HEK293 (cell line): ENCODE data around the gene RNF121.

Experiments
- CTCF ChIA-PET: fragments of 350-600 bp; formaldehyde crosslinking; extraction: SDS; loops from one replicate; lab custom pipeline; 2021; ENCODE audit warnings: antibody characterized with exemption; lab: Yijun Ruan, JAX
- POLR2A ChIA-PET: fragments of 300-600 bp; formaldehyde crosslinking; extraction: SDS; loops from one replicate; lab custom pipeline; 2020; ENCODE audit warnings: antibody characterized with exemption, inconsistent platforms; lab: Yijun Ruan, JAX
- H3K27ac ChIP-seq: fragments of 200-500 bp; sonication (Bioruptor generic); 2 replicates; pipeline ENCODE4 v1.5.1; 2014; ENCODE audit warnings: low read depth, low read length, control low read depth, inconsistent platforms; ENCODE audit errors: extremely low read depth
- H3K36me3 ChIP-seq, 2 experiments: fragments of 200-500 bp in 1 of 2; sonication (Bioruptor generic) in 1 of 2; 1 replicate in 1 of 2; 2 replicates in 1 of 2; pipeline ENCODE4 v1.5.1; 2014 to 2017; ENCODE audit warnings: inconsistent platforms in 2 of 2, low read length in 2 of 2; ENCODE audit not compliant: control insufficient read depth in 2 of 2, insufficient read depth in 1 of 2
- H3K4me1 ChIP-seq: fragments of 200-500 bp; sonication (Bioruptor generic); 2 replicates; pipeline ENCODE4 v1.5.1; 2014; ENCODE audit warnings: mild to moderate bottlenecking, low read length, inconsistent platforms; ENCODE audit not compliant: control insufficient read depth, insufficient read depth
- H3K4me3 ChIP-seq: 2 replicates; pipeline ENCODE4 v1.5.1; 2011; ENCODE audit warnings: low read depth, mild to moderate bottlenecking, control low read depth, low read length, moderate library complexity
- H3K9me3 ChIP-seq: fragments of 200-500 bp; sonication (Bioruptor generic); 2 replicates; pipeline ENCODE4 v1.5.1; 2014; ENCODE audit warnings: low read depth, low read length, inconsistent platforms; ENCODE audit not compliant: control insufficient read depth, insufficient read depth
- KLF8 ChIP-seq: fragments of 450-650 bp; formaldehyde crosslinking; IDR thresholded peaks from 2 replicates; pipeline ENCODE4 v1.5.1; 2016; ENCODE audit warnings: missing biosample characterization, missing genetic modification characterization
- PRDM1 ChIP-seq: fragments of 450-650 bp; formaldehyde crosslinking; IDR thresholded peaks from 2 replicates; pipeline ENCODE4; 2016; ENCODE audit warnings: missing biosample characterization, missing genetic modification characterization
- TRIM28 ChIP-seq: IDR thresholded peaks from 2 replicates; pipeline ENCODE4 v1.6.1; 2011; ENCODE audit warnings: low read length, control low read depth, borderline replicate concordance
- ZFHX2 ChIP-seq: fragments of 450-650 bp; formaldehyde crosslinking; conservative IDR thresholded peaks from 2 replicates; pipeline ENCODE4 v1.5.1; 2016; ENCODE audit warnings: missing biosample characterization, missing genetic modification characterization
- ZFP69B ChIP-seq: fragments of 450-650 bp; formaldehyde crosslinking; IDR thresholded peaks from 2 replicates; pipeline ENCODE4 v1.5.1; 2016; ENCODE audit warnings: missing biosample characterization, missing genetic modification characterization
- ZNF132 ChIP-seq: fragments of 450-650 bp; formaldehyde crosslinking; IDR thresholded peaks from 2 replicates; pipeline ENCODE4 v1.5.1; 2017; ENCODE audit warnings: missing biosample characterization, missing genetic modification characterization, borderline replicate concordance
- ZNF155 ChIP-seq: fragments of 450-650 bp; formaldehyde crosslinking; IDR thresholded peaks from 2 replicates; pipeline ENCODE4 v1.5.1; 2016; ENCODE audit warnings: missing biosample characterization, missing genetic modification characterization
- ZNF221 ChIP-seq: fragments of 450-650 bp; formaldehyde crosslinking; IDR thresholded peaks from 2 replicates; pipeline ENCODE4 v1.5.1; 2017; ENCODE audit warnings: missing biosample characterization, missing genetic modification characterization, borderline replicate concordance
- ZNF24 ChIP-seq: fragments of 450-650 bp; formaldehyde crosslinking; IDR thresholded peaks from 2 replicates; pipeline ENCODE4 v1.5.1; 2016; ENCODE audit warnings: missing biosample characterization, missing genetic modification characterization
- ZNF292 ChIP-seq: fragments of 450-650 bp; formaldehyde crosslinking; IDR thresholded peaks from 2 replicates; pipeline ENCODE4 v1.5.1; 2016; ENCODE audit warnings: low read depth, missing biosample characterization, missing genetic modification characterization, borderline replicate concordance
- ZNF341 ChIP-seq: fragments of 450-650 bp; formaldehyde crosslinking; IDR thresholded peaks from 2 replicates; pipeline ENCODE4; 2016; ENCODE audit warnings: low read depth, missing biosample characterization, missing genetic modification characterization
- ZNF350 ChIP-seq: fragments of 450-650 bp; formaldehyde crosslinking; IDR thresholded peaks from 2 replicates; pipeline ENCODE4 v1.5.0; 2017; ENCODE audit warnings: missing biosample characterization, mild to moderate bottlenecking, missing genetic modification characterization
- ZNF416 ChIP-seq: fragments of 450-650 bp; formaldehyde crosslinking; IDR thresholded peaks from 2 replicates; pipeline ENCODE4 v1.5.1; 2016; ENCODE audit warnings: missing biosample characterization, missing genetic modification characterization
- ZNF529 ChIP-seq: fragments of 450-650 bp; formaldehyde crosslinking; IDR thresholded peaks from 2 replicates; pipeline ENCODE4 v1.5.1; 2017; ENCODE audit warnings: missing genetic modification characterization, missing biosample characterization; ENCODE audit not compliant: insufficient replicate concordance
- ZNF558 ChIP-seq: fragments of 450-650 bp; formaldehyde crosslinking; IDR thresholded peaks from 2 replicates; pipeline ENCODE4 v1.5.1; 2016; ENCODE audit warnings: missing biosample characterization, missing genetic modification characterization
- ZNF626 ChIP-seq: fragments of 450-650 bp; sonication (Bioruptor Pico); formaldehyde crosslinking; IDR thresholded peaks from 2 replicates; pipeline ENCODE4 v1.5.1; 2018; ENCODE audit warnings: missing biosample characterization, missing genetic modification characterization, inconsistent platforms
- ZNF664 ChIP-seq: fragments of 450-650 bp; formaldehyde crosslinking; IDR thresholded peaks from 2 replicates; pipeline ENCODE4 v1.5.1; 2016; ENCODE audit warnings: missing biosample characterization, missing genetic modification characterization
- ZNF785 ChIP-seq: fragments of 450-650 bp; formaldehyde crosslinking; IDR thresholded peaks from 2 replicates; pipeline ENCODE4 v1.5.1; 2016; ENCODE audit warnings: missing biosample characterization, missing genetic modification characterization
- TF ChIP-seq, protein P1 (sequence below): fragments of 450-650 bp; formaldehyde crosslinking; IDR thresholded peaks from 2 replicates; pipeline ENCODE4 v1.5.1; 2016; ENCODE audit warnings: missing biosample characterization, missing genetic modification characterization
- TF ChIP-seq, protein P2 (sequence below): sonication (generic); formaldehyde crosslinking; IDR thresholded peaks from 2 replicates; pipeline ENCODE4 v1.8.1; 2022; ENCODE audit warnings: mild to moderate bottlenecking, moderate library complexity, missing genetic modification reagents
- TF ChIP-seq, protein P3 (sequence below): fragments of 450-650 bp; formaldehyde crosslinking; IDR thresholded peaks from 2 replicates; pipeline ENCODE4 v1.5.1; 2016; ENCODE audit warnings: missing biosample characterization, missing genetic modification characterization
- TF ChIP-seq, protein P4 (sequence below): fragments of 450-650 bp; formaldehyde crosslinking; IDR thresholded peaks from 2 replicates; pipeline ENCODE4 v1.5.1; 2016; ENCODE audit warnings: missing biosample characterization, missing genetic modification characterization

RNF121 gene

DNA sequence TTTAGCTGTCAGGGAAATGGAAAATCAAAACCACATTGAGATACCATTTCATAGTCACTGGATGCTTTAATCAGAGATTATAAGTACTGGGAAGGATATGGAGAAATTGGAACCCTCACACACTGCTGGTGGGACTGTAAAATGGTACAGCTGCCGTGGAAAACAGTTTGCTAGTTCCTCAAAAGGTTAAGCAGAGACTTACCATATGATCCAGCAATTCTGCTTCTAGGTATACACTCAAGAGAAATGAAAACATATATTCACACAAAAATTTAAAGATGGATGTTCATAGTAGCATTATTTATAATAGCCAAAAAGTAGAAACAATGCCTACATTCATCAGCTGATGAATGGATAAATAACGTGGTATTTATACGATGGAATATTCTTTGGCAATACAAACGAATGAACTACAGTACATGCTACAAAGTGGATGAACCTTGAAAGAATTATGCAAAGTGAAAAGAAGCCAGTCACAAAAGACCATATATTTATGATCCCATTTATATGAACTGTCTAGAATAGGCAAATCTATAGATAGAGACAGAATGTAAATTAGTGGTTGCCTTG, 23.0 kb downstream of the RNF121 start (continued):
- TF ChIP-seq ZFP69B (tag by site-specific recombination) (no peak), ZNF132 (no peak)
- TF ChIP-seq, protein P1, sequence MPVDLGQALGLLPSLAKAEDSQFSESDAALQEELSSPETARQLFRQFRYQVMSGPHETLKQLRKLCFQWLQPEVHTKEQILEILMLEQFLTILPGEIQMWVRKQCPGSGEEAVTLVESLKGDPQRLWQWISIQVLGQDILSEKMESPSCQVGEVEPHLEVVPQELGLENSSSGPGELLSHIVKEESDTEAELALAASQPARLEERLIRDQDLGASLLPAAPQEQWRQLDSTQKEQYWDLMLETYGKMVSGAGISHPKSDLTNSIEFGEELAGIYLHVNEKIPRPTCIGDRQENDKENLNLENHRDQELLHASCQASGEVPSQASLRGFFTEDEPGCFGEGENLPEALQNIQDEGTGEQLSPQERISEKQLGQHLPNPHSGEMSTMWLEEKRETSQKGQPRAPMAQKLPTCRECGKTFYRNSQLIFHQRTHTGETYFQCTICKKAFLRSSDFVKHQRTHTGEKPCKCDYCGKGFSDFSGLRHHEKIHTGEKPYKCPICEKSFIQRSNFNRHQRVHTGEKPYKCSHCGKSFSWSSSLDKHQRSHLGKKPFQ (tag by site-specific recombination) = no peak

DNA sequence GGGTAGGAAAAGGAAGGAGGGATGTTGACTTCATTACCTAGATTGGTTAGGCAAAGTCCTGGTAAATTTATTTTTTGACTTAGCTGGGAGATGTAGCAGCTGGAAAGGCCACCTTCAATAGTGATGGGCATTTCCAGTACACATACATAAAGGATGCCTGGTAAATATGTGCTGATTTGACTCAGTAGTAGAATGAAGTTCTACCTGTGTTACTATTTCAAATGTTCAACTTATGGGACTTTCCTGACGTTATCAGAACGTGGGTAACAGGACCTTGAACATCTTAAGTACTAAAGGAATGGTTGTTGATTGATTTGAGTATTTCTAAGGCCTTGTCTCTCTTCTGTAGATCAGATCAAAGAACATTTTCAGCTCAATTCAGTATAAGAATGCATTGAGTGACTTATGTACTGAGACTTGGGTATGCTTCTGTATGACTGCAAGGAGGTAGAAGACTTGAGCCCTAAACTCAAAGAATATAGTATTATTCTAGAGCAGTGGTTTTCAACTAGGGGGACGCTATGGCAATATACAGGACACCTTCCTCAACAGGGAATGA, 27.1 kb downstream of the RNF121 start:
- CTCF ChIA-PET = interaction anchor here (0.7 to 2.1 kb wide), 5 partner anchors 21 to 1959 kb away, joined by 3 to 12 read pairs (median 3); no protein-coding TSS in a partner anchor
- Histone ChIP-seq H3K4me1 (no peaks in the 10 kb centered on the region), H3K27ac (no peak overlapping the region), H3K9me3 (no peaks in the 10 kb centered on the region), H3K36me3 (peaks cover 0 to 10% of the 10 kb centered on the region in 2 experiments; a peak in 2 of 3 replicates)
- TF ChIP-seq ZNF24 (tag by site-specific recombination) (no peak), ZNF416 (tag by site-specific recombination) (no peak), ZNF558 (tag by site-specific recombination) (no peak), ZNF529 (tag by site-specific recombination) (no peak)
- TF ChIP-seq, all 188 proteins: peak for 0
- no peak overlapping the region for H3K4me3 ChIP-seq
- POLR2A ChIA-PET = no interaction called here

DNA sequence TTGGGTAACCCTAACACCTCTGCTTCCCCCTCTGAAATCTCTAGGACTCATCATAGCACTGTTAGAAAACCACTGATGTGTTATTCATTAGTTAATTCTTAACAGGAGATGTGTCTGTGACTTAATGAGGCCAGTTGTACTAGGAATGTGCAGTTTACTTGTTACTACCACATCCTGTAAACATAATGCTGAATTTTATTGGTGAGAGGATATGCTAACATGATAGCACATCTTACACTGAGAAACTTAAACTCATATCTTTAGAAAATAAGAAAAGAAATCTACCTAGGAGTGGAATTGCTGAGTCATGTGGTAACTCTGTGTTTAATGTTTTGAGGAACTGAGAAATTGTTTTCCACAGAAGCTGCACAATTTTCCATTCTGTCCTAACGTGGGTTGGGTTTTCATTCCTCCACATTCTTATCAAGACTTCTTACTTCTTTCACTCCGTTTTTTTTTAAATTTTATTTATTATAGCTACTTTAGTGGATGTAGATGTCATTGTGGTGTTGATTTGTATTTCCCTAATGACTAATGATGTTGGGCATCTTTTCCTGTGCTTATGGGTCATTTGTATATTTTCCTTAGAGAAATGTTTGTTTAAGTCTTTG, 33.7 kb downstream of the RNF121 start:
- H3K36me3 ChIP-seq = peaks cover 7 to 24% of the 10 kb centered on the region in 2 experiments; a peak in 2 of 3 replicates
- no peak overlapping the region for H3K4me3 ChIP-seq
- no peaks in the 10 kb centered on the region for H3K4me1 ChIP-seq
- ChIA-PET POLR2A (no interaction called here), CTCF (interaction anchor here (5.4 kb wide), 1 partner anchor 15 kb away, joined by 39 read pairs; no protein-coding TSS in a partner anchor)
- TF ChIP-seq ZNF664 (tag by site-specific recombination) = no peak
- no peaks in the 10 kb centered on the region for H3K9me3 ChIP-seq
- no peak overlapping the region for H3K27ac ChIP-seq

DNA sequence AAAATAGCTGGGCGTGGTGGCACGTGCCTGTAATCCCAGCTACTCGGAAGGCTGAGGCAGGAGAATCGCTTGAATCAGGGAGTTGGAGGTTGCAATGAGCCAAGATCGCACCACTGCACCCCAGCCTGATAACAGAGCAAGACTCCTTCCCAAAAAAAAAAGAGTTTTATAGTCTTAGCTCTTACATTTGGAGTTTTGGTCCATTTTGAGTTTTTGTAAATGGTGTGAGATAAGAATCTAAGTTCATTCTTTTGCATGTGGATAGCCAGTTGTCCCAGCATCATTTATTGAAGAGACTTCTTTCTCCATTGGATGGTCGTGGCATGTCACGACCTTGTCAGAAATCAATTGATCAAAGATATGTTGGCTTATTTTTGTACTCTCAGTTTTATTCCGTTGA, 34.6 kb downstream of the RNF121 start:
- ChIA-PET CTCF (interaction anchor here (5.4 kb wide), 1 partner anchor 14 kb away, joined by 39 read pairs; no protein-coding TSS in a partner anchor), POLR2A (no interaction called here)
- H3K9me3 ChIP-seq = no peaks in the 10 kb centered on the region
- no peak overlapping the region for H3K27ac ChIP-seq
- H3K36me3 ChIP-seq = peaks cover 7 to 29% of the 10 kb centered on the region in 2 experiments; a peak in 2 of 3 replicates
- H3K4me3 ChIP-seq = no peak overlapping the region
- no peaks in the 10 kb centered on the region for H3K4me1 ChIP-seq
- TF ChIP-seq KLF8 (tag by site-specific recombination) (no peak), ZFHX2 (tag by site-specific recombination) (no peak), ZNF221 (tag by site-specific recombination) (no peak), ZNF626 (tag by site-specific recombination) (no peak), ZNF155 (no peak), PRDM1 (tag by site-specific recombination) (no peak), TRIM28 (no peak), ZNF341 (tag by site-specific recombination) (no peak), ZNF24 (tag by site-specific recombination) (no peak), ZNF350 (tag by site-specific recombination) (no peak), ZNF292 (tag by site-specific recombination) (no peak), ZNF785 (tag by site-specific recombination) (no peak)
- TF ChIP-seq, protein P2, sequence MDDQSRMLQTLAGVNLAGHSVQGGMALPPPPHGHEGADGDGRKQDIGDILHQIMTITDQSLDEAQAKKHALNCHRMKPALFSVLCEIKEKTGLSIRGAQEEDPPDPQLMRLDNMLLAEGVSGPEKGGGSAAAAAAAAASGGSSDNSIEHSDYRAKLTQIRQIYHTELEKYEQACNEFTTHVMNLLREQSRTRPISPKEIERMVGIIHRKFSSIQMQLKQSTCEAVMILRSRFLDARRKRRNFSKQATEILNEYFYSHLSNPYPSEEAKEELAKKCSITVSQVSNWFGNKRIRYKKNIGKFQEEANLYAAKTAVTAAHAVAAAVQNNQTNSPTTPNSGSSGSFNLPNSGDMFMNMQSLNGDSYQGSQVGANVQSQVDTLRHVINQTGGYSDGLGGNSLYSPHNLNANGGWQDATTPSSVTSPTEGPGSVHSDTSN (CRISPR knock-in tag) = no peak
- TF ChIP-seq, protein P3, sequence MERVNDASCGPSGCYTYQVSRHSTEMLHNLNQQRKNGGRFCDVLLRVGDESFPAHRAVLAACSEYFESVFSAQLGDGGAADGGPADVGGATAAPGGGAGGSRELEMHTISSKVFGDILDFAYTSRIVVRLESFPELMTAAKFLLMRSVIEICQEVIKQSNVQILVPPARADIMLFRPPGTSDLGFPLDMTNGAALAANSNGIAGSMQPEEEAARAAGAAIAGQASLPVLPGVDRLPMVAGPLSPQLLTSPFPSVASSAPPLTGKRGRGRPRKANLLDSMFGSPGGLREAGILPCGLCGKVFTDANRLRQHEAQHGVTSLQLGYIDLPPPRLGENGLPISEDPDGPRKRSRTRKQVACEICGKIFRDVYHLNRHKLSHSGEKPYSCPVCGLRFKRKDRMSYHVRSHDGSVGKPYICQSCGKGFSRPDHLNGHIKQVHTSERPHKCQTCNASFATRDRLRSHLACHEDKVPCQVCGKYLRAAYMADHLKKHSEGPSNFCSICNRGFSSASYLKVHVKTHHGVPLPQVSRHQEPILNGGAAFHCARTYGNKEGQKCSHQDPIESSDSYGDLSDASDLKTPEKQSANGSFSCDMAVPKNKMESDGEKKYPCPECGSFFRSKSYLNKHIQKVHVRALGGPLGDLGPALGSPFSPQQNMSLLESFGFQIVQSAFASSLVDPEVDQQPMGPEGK (tag by site-specific recombination) = no peak
- TF ChIP-seq, protein P4, sequence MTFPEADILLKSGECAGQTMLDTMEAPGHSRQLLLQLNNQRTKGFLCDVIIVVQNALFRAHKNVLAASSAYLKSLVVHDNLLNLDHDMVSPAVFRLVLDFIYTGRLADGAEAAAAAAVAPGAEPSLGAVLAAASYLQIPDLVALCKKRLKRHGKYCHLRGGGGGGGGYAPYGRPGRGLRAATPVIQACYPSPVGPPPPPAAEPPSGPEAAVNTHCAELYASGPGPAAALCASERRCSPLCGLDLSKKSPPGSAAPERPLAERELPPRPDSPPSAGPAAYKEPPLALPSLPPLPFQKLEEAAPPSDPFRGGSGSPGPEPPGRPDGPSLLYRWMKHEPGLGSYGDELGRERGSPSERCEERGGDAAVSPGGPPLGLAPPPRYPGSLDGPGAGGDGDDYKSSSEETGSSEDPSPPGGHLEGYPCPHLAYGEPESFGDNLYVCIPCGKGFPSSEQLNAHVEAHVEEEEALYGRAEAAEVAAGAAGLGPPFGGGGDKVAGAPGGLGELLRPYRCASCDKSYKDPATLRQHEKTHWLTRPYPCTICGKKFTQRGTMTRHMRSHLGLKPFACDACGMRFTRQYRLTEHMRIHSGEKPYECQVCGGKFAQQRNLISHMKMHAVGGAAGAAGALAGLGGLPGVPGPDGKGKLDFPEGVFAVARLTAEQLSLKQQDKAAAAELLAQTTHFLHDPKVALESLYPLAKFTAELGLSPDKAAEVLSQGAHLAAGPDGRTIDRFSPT = no peak
